Germinal center (tissue), 1 donor: ENCODE data around the gene ADAMTS14.

ENCODE experiments used
- DNase-seq: peaks from one replicate; pipeline ENCODE4 v3.0.0; 2012; ENCODE audit warnings: mixed read lengths, low spot score

The ADAMTS14 gene

DNA sequence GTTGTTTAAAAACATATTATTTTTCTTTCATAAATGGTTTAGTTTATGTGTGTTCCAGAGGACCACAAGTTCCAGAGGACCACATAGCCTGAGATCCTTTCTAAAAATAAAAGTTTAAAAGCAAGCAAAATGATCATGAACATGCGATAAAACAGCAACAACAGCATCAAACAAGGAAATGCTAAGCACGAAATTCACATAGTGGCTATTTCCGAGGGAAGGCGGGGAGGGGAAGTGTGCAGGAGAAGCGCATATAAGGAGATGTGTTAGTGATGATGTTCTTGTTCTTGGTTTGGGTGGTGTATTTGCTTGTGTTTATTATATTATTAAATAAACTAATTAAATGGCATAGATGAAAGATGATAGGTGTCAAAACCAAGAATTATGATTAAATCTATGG is 111.7 kb downstream of the ADAMTS14 start:
- DNase-seq = no peak

- DNase-seq = no peak
These were observed 112.2 kb downstream of the ADAMTS14 start for GRCh38 chr10:70784471-70784870.

DNA sequence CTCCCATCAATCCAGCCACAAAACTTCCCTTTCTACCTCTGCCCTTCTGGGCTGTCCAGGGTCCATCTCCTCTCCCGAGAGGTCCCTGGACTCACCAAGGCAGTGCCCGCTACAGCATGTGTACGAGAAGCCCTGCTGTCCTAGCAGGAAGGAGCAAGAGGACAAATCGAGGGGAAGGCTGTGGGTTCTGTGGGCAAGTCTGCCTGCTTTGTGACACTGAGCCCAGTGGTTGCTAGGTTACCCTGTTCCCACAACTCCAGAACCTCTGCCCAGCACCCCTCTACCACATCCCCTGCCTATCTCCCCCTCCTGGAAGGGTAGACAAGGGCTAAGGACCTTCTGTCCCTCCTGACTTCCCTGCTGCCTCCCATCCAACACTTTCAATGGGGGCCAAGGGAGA is 112.9 kb downstream of the ADAMTS14 start, which contains the start of gene TBATA:
TSS of gene TBATA (minus strand) at position 188 of the 400 bp plus-strand sequence. CDS start 1,998 bp downstream, outside the sequence.
- no peak for DNase-seq

DNA sequence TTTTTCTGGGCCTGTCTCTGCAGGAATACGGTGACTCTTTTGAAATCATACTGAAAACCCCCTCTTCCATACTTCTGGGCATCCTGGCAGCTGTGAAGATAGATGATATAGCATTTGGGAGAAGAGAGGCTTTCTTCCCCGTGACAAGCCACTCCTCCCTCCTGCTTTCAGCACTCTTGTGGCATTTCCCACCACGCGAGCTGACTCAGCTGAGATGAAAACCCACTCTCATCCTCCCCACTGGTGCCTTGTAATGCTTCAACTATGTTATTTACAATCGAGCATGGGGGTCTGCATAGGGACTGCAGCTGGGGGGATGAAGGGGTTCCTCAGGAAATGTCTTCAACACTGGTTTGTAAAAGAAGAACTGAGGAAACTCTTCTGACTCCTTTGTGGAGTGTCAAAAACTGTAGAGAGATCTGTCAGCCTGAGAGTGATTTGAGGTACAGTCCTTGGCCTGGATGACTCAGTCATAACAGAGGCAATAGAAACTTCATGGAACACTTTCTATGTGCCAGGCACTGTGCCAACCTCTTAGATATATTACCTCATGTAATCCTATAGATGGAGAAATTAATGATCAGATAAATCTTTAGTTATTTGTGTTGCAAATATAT is 114.6 kb downstream of the ADAMTS14 start:
- no peak for DNase-seq

GRCh38 chr10:70791386-70792039 is 119.2 kb downstream of the ADAMTS14 start:
- DNase-seq = no peak

DNA sequence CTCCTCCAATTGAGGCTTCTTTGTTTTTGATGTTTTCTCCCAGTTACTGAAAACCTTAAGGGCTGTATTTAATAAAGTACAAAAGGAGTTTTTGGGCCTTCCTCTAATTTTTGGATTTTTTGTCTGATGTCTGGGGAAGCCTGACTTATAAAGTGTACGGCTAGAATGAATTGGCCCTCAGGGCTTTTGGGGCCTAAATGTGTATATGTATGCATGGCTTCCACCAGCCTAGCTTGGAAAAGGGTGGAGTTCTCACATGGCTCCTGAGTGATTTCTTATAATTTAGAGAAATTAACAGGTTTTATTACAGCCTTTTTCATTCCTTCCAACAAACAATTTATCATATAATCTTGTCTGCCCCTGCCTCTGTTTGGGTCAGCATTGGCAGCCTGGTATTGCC is 123.3 kb downstream of the ADAMTS14 start:
- no peak for DNase-seq

DNA sequence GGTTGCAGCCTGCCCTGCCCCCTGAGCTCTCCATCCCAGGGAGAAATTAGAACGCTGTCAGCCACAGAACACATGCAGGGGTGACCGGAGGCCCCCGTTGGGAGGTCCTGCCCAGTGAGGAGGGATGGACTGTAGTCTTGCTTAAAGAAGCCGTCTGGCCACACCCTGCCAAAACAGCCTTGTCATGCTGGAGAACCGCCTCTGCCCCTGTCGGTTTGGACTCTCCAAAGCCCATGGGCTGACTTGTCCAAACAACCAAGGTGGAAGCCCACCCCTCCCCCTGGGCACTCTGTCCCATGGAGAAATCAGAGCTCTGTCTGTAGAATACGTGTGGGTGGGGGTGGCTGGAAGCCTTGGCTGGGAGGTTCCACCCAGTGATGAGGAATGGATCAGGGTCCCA is 125.5 kb downstream of the ADAMTS14 start:
- DNase-seq = no peak

GRCh38 chr10:70799124-70799523 is 126.8 kb downstream of the ADAMTS14 start:
- no peak for DNase-seq

GRCh38 chr10:70801854-70802253 is 129.5 kb downstream of the ADAMTS14 start:
- DNase-seq = no peak

DNA sequence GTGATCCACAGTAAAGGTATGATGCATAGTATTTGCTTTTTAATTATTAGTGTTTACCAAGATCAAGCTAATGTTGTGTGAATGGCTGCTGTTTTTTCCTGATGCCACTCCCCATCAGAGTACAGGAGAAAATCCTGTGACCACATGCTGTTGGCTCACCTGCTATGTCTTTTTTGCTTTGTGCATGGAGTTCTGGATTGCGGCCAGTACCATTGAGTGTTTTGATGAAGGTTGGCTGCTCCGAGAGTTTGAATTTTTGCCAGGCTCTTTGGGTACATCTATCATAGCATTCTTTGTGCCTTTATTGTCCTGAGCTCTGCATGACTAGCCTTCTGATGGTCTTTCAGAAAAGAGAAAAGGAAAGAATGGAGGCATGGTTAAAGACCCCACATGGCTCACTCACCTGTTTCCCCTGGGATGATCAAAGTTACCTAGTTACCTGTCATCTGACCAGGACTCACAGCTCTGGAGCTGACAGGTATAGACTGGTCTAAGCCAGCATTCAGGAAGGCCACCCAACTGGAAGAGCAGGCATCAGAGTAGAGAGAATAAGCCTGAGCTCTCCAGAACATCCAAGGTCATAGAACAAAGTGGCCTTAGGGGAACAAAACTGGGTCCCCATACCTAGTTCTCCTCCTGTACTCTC is 131.6 kb downstream of the ADAMTS14 start:
- DNase-seq = no peak

GRCh38 chr10:70804421-70804808 is 132.1 kb downstream of the ADAMTS14 start:
- no peak for DNase-seq

GRCh38 chr10:70805619-70806215 is 133.4 kb downstream of the ADAMTS14 start:
- DNase-seq = no peak

GRCh38 chr10:70806841-70807240 is 134.5 kb downstream of the ADAMTS14 start:
- no peak for DNase-seq

GRCh38 chr10:70807556-70807955 is 135.2 kb downstream of the ADAMTS14 start:
- DNase-seq = no peak

DNA sequence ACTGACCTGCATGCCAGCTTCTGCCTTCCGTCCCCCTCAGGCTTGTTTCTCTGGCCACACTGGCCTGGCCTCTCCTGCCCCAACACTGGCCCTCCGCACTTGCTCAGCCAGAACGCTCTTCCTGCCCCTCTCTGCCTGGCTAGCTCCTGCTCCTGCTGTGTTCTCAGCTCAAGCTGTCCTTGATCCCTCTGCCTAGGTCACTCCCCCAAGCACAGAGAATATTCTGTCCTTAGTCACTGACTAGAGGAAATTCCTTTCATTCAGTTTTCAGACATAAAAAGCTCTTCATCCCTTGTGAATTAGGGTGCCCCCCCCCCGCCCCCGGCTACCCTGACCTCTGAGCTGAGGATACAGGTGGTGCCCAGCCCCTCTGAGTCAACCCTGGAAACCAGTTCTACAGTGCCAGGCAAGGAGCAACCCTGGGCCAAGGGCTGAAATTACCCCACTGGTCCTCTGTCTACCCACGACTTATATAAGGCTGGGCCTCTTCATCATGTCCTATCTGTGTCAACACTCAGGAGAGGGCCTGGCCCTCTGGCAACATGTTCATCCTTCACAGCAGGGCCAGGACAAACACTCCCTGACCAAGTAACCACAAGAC is 136.8 kb downstream of the ADAMTS14 start:
- no peak for DNase-seq

DNA sequence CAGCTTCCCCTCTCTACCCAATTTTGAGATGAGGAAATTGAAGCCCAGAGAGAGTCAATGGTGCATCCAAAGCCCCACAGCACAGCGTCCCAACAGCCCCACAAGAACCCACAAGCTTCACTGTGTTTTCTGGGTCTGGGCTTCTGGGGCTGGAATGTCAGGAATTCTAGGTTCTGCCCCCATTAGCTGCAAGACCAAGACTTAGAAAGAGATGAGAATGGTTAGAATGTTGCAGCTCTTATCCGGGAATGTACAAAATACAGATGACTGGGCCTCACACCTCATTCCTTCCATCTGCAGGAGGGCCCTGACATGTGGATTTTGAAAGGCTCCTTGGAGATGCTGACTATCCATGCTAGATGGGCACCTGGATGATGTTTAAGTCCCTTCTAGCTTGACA is 137.4 kb downstream of the ADAMTS14 start:
- no peak for DNase-seq

DNA sequence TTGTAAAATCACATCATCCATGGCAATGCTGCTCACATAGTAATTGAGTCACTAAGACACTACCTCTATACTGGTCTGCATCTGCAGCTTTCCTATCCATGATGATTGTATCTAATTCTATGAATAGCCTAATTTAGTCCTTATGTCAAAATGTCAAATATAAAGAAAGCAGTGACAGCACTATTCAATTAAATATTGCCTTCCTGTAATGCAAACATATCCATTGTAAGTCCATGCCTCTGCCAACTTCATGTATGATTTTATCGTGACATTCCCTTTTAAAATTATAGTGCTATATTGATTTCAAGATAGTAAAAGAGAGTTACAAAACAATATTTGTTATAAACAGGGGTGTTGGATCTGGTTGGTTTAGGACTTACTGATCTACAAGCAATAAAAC is 138.7 kb downstream of the ADAMTS14 start:
- no peak for DNase-seq

DNA sequence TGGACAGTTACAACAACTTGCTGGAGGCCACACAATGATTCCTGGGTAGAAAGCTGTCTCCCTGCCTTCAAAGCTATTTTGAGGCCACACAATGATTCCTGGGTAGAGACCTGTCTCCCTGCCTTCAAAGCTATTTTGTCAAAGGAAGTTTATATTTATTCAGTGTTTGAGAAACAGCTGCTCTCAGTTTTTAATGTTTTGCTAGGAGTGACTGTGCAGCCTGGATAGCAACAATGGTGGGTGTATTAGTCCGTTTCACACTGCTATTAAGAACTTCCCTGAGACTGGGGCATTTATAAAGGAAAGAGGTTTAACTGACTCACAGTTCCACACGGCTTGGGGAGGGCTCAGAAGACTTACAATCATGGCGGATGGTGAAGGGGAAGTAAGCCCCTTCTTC is 139.6 kb downstream of the ADAMTS14 start:
- no peak for DNase-seq
